Measurements from ENCODE around the gene FREM1.

The FREM1 gene

GRCh38 chr9:14881006-14881405, 29.2 kb downstream of the FREM1 start:
- in situ Hi-C loops (cut with HindIII; ENCODE audit: low sequenced_read_pairs), result no loop called here

- in situ Hi-C loops (cut with HindIII; ENCODE audit: low sequenced_read_pairs), result no loop called here
Measured at GRCh38 chr9:14870090-14870489, 40.1 kb downstream of the FREM1 start.

GRCh38 chr9:14869671-14870070, 40.6 kb downstream of the FREM1 start:
- in situ Hi-C loops (cut with HindIII; ENCODE audit: low sequenced_read_pairs), result no loop called here

DNA sequence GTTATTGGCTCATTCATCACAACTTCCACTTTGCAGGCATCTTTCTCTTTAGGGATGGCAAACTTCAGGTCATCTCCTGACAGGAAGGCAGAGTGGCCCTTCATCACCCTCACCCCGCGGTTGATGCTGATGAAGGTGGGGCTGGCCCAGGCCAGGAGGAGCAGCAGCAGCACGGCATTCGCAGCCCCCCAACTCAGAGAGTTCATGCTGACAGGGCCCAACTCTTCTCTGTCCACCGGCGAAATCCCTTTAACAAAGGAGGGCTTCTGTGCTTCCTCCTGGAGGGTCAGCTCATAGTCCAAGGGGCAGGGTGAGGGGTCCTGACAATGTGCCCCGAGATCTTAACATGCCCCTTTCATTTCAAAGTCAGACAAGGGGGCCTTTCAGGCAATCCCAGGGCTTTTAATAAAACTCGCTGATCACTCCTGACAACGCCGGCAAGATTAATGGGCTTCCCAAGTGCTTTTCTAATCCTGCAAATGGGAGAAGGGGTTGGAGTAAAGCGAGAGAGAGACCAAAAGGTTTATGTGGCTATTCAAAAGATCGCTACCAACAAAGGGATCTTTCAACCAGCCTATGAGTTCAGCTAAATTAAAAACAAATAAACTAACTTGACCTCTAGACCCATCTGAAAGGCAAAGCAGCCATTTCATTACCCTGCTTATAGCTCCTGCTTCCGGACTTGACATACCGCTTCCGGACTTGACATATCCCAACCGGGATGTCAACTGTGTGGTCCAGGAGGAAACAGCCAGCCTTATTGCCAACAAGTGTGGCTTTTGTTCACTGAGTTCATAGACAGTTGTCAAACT, 41.2 kb downstream of the FREM1 start:
- in situ Hi-C loops (cut with HindIII; ENCODE audit: low sequenced_read_pairs), result no loop called here

DNA sequence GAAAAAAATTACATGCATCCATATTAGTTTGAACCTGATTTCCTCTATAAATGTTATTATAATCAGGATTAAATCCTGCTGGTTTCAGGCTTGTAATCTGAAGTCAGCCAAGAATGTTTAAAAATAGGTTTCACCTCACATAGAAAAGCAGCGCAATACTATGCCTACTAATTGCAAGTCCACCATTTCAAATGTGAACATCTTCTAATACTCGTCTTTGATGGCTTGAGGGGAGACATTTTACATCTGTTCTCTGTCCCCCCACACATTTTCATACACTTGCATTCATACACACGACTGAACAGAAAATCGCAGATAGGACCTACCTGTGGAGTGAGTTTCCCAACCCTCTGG, 41.8 kb downstream of the FREM1 start:
- in situ Hi-C loops (cut with HindIII; ENCODE audit: low sequenced_read_pairs), result no loop called here

DNA sequence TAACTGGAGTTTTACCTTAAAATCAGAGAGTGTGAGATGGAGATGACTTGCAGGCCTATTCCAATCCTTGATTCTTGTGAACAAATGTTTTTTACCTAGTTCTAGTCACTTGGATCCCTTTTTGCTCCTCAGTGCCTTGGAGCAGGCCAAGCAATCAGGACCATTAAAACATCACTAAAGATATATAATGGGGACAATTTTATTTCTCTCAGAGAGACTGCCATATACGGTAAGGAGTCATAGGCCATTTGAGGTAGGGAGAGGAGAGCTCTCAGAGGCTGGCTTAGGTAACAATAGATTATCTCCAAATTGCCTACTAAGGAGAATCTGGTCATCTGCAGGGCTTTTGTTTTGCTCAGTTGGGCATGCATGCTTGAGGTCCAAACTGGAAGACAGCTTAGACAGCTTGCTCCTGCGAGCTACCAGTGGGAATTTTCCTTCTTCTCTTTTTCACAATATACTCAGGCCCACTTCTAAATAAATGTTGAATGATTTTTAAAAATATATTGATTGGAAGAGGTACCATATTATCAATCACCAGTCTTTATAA, 44.0 kb downstream of the FREM1 start:
- in situ Hi-C loops (cut with HindIII; ENCODE audit: low sequenced_read_pairs), result no loop called here

GRCh38 chr9:14864309-14864708, 45.9 kb downstream of the FREM1 start:
- in situ Hi-C loops (cut with HindIII; ENCODE audit: low sequenced_read_pairs), result no loop called here

- in situ Hi-C loops (cut with HindIII; ENCODE audit: low sequenced_read_pairs), result no loop called here
Measured at GRCh38 chr9:14863402-14863801, 46.8 kb downstream of the FREM1 start.

DNA sequence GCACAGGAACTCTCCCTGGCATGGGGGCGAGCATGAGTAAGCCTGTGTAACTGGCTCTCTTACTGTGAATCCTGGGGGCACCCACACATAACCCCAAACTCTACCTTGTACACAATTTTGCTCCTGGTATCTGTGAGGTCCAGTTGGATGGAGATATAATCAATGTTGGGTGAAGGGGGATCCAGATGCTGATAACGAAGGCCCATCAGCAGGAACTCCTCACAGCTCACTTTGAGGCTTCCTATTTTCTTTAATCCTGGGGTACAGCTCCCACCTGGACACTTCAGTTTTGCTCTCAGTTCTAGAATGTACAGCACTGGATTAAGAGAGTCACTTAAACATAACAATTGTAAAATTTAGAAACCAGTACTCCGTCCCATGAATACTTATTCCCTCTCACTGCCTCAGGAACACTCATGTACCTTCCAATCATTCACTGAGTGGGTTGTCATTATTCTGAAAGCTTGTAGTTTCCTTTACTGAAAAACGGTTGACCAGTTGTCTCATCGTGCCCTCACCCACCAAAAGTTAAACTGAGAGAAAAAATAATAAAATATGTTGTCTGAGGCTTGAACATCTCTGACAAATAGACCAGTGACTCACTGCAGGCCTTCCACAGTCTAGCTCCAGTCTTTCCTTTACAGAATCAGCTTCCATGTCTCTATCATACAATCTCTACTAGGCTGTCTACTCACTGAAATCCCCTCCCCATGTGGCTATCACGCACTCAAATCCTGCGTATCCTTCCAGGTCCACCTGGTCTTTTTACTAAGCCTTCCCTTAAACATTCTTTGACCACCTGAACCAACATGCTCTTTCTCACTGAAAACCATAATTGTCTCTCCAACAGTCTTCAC, 52.6 kb downstream of the FREM1 start:
- in situ Hi-C loops (cut with HindIII; ENCODE audit: low sequenced_read_pairs), result no loop called here

- in situ Hi-C loops (cut with HindIII; ENCODE audit: low sequenced_read_pairs), result no loop called here
Measured at GRCh38 chr9:14849851-14850250, 60.4 kb downstream of the FREM1 start.

DNA sequence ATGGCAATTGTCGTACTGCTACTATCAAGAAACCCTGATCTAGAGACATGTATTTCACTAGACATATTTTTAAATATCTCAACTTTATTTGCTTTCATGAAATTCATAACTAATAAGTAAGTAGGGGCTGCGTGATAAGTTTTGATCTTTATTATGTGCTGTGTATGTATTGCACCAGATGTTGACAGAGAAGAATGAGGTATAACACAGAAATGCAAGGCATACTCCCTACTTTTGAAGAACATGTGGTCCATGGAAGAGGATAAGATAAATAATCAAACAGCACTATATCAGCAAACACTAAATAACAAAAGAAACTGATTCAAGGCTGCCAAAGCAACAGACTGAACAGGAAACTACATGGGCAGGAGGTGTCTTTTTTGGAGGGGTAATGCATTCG, 60.9 kb downstream of the FREM1 start:
- in situ Hi-C loops (cut with HindIII; ENCODE audit: low sequenced_read_pairs), result no loop called here

DNA sequence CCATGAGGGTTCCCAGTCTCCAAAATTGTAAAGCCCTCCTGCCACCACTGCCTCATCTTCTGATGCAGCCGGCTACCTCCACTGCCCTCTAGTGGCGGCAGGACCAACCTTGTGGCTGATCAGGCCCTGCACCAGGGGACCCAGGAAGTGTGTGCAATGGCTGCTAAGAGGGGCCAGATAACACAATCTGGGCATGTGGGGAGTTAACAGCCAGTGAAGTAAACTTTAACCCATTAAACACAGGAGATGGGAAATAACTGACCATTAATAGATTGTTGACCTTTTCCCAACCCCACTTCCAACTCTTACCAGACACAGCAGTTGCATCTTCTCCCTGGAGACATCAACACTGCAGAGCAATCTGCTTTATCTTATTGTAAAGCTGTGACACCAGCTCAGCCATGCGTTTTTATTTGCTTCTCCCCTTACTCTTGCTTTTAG, 63.3 kb downstream of the FREM1 start:
- in situ Hi-C loops (cut with HindIII; ENCODE audit: low sequenced_read_pairs), result no loop called here

DNA sequence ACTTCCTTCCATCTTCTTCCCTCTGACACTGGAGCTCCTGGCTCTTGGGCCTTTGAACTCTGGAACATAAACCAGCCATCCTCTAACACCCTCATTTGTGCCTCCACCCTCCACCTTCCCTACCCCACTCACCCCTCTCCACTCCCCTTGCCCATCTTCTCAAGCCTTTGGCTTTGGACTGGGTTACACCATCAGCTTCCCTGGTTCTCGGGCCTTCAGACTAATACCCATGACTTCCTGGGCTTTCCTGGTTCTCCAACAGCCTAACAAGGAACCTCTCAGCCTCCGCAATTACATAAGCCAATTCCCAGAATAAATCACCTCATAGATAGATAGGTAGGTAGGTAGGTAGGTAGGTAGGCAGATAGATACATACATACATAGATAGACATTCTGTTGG, 67.1 kb downstream of the FREM1 start:
- in situ Hi-C loops (cut with HindIII; ENCODE audit: low sequenced_read_pairs), result no loop called here

DNA sequence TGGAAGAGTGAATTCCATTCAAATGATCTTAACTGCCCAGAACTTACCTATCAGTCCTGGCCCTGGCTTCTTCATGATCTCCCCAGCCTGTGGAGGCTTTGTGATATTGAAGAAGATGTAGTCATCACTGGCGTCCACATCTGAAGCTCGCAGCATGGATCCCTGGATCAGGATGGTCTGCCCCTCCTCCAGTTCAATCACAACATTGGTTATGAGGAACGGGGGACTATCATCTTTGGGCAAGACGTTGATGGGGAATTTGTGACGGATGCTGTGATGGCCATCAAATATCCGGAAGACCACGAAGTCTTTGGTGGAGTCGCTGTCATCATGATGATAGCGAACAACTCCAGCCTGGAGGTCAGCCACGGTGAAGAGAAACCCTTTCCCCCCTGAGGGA, 68.0 kb downstream of the FREM1 start:
- in situ Hi-C loops (cut with HindIII; ENCODE audit: low sequenced_read_pairs), result no loop called here

DNA sequence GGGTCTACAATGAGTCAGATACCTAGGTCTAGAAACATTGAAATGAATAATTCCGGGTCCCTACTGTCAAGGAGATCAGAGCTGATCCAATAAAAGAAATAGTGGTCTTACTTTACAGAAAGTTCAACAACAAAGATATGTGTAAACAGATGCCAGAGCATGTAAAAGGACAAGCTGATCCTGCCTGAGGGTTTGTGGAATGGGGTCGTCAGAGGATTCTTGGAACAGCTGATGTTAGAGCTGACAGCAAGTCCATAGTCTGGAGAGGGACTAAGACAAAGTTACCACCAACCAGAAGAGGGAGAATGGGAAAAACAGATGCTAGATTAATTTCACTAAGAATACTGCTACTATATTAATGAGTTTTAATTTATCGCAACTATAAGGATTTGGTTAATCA, 71.5 kb downstream of the FREM1 start:
- in situ Hi-C loops (cut with HindIII; ENCODE audit: low sequenced_read_pairs), result no loop called here

- in situ Hi-C loops (cut with HindIII; ENCODE audit: low sequenced_read_pairs), result no loop called here
Measured at GRCh38 chr9:14836885-14837284, 73.3 kb downstream of the FREM1 start.

DNA sequence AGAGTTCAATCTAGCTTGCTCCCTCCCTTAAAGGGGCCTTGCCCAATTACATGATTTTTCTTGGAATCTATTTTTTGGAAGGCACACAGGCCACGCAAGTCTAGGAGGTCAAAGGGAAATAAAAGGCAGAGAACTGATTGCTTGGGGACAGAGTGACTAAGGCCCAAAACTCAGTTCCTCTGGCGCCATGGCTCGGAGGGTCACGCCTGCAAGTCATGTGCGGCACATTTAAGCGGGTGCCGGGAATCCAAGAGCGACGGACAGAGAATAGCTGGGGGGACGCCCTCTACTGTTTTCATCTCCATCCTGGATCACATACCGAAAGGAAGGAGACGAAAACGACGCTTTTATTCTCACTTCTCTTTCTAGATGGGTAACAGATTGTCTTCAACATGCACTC, 78.6 kb downstream of the FREM1 start:
- in situ Hi-C loops (cut with HindIII; ENCODE audit: low sequenced_read_pairs), result no loop called here

DNA sequence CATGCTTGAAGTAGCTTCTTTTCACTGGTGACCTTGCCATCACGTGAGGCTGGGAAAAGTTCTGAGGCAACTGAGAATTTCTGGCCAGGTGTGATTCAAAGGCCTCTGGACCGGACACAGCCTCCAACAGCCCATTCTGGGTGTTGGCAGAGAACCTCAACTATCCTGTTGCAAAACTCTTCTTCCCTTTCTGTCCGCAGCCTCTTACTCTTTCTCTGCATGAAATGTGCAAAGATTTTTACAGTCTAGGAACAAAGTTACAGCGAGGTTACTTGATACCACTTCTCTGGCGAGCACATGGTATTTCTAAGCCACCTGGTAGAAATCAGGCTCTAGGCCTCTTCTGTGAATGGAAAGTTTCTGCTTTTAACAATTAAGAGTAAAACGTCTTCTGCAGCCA, 79.2 kb downstream of the FREM1 start:
- in situ Hi-C loops (cut with HindIII; ENCODE audit: low sequenced_read_pairs), result no loop called here

DNA sequence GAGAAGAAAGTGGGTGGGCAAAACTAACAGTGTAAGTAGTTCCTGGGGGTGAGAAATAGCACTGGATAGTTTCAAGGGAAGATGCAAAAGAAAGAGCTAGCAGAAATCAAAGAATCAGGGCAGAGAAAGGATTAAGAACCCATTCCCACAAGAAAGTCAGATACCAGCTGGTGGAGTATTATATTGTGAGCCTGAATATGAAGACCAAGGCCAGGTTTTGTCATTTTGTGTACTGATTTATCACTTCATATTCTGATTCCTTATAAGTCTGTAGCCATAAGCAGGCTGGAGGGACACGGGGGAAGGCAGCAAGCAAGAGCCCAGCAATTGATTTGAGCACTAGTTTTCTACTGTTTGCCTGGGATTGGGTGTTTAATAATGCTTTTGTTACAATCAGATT, 80.2 kb downstream of the FREM1 start:
- in situ Hi-C loops (cut with HindIII; ENCODE audit: low sequenced_read_pairs), result no loop called here

- in situ Hi-C loops (cut with HindIII; ENCODE audit: low sequenced_read_pairs), result no loop called here
Measured at GRCh38 chr9:14829204-14829603, 81.0 kb downstream of the FREM1 start.

DNA sequence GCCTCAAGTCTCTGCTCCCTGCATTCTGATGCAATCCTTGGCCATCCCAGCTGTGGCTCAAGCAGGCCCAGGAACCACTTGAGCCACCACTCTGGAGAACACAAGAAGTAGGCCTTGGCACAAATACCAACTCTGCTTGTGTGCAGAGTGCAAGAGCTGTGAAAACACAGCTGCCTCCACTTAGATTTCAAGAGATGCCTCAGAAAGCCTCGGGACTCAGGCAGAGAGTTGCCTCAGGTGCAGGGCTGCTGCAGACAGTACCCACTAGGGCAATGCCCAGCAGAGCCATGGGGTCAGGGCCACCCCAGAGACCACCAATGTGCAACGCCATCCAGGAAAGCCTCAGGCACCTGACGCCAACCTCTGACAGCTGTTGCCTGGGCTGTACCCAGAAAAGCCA, 82.4 kb downstream of the FREM1 start:
- in situ Hi-C loops (cut with HindIII; ENCODE audit: low sequenced_read_pairs), result no loop called here

- in situ Hi-C loops (cut with HindIII; ENCODE audit: low sequenced_read_pairs), result no loop called here
Measured at GRCh38 chr9:14824481-14824880, 85.7 kb downstream of the FREM1 start.

Data from DLD1 (cell line).